Measurements from ENCODE around the gene TPI1. TPM values are rescaled to one million over a fixed set of nuclear protein-coding genes. Genes with fewer than 3 reads are reported as not detected.

The TPI1 gene
- total RNA-seq, 1 donor from 2014 or later, result 722 TPM

GRCh38 chr12:6824085-6824775 is 43.1 kb upstream of the TPI1 start:
- peak overlapping the region; percentile 63 for H3K4me3 Mint-ChIP-seq (ENCODE audit: unreplicated experiment)
- H3K4me2 ChIP-seq (ENCODE audit: low read length), result no peak overlapping the region

GRCh38 chr12:6824901-6825381 is 42.4 kb upstream of the TPI1 start:
- H3K9me3 ChIP-seq (ENCODE audit: insufficient read depth, low read depth, low read length), result no peaks in the 10 kb centered on the region
- no peaks in the 10 kb centered on the region for H3K27me3 ChIP-seq (ENCODE audit: insufficient read depth, low read length)
- peak; percentile 52 for DNase-seq (ENCODE audit: low read depth)
- H3K9me3 Mint-ChIP-seq (ENCODE audit: unreplicated experiment), result no peaks in the 10 kb centered on the region
- H3K4me3 ChIP-seq (ENCODE audit: insufficient read depth, low read depth, low read length), result no peak overlapping the region
- peak overlapping the region; percentile 60 for H2AFZ ChIP-seq (ENCODE audit: low read depth, low read length)
- H3K27ac Mint-ChIP-seq (ENCODE audit: unreplicated experiment), result no peak overlapping the region
- H3K4me1 ChIP-seq (ENCODE audit: insufficient read depth, low read length), result peaks cover 25% of the 10 kb centered on the region
- H3K27me3 Mint-ChIP-seq (ENCODE audit: low read depth, unreplicated experiment), result no peaks in the 10 kb centered on the region
- H3K4me1 Mint-ChIP-seq (ENCODE audit: low read depth, unreplicated experiment), result peaks cover 30% of the 10 kb centered on the region
- H4K20me1 ChIP-seq (ENCODE audit: insufficient read depth, low read length), result peaks cover under 1% of the 10 kb centered on the region
- H3K79me2 ChIP-seq (ENCODE audit: insufficient read depth, low read length), result peaks cover 20% of the 10 kb centered on the region
- no peak for FAIRE-seq
- H3K4me3 Mint-ChIP-seq (ENCODE audit: unreplicated experiment), result peak overlapping the region; percentile 63
- no peak overlapping the region for H3K9ac ChIP-seq (ENCODE audit: low read length)
- no peak overlapping the region for H3K27ac ChIP-seq (ENCODE audit: low read depth, low read length)
- peaks cover 4% of the 10 kb centered on the region for H3K36me3 Mint-ChIP-seq (ENCODE audit: low read depth, unreplicated experiment)
- peak overlapping the region; percentile 74 for H3K4me2 ChIP-seq (ENCODE audit: low read length)
- no peaks in the 10 kb centered on the region for H3K36me3 ChIP-seq (ENCODE audit: insufficient read depth, low read length)
- TF ChIP-seq EZH2 (IDR thresholded peaks at IDR 0.05; ENCODE audit: insufficient read depth, low read length), result no peak
- no peak for TF ChIP-seq CTCF (IDR thresholded peaks at IDR 0.05; ENCODE audit: insufficient read depth, low read depth, low read length)

More at GRCh38 chr12:6824085-6824775, 43.1 kb upstream of the TPI1 start:
- Mint-ChIP-seq H3K9me3 (ENCODE audit: unreplicated experiment) (no peaks in the 10 kb centered on the region), H3K27me3 (ENCODE audit: low read depth, unreplicated experiment) (no peaks in the 10 kb centered on the region), H3K27ac (ENCODE audit: unreplicated experiment) (peak overlapping the region; percentile 56), H3K36me3 (ENCODE audit: low read depth, unreplicated experiment) (peaks cover 4% of the 10 kb centered on the region), H3K4me1 (ENCODE audit: low read depth, unreplicated experiment) (peaks cover 32% of the 10 kb centered on the region)
- Histone ChIP-seq H3K36me3 (ENCODE audit: insufficient read depth, low read length) (no peaks in the 10 kb centered on the region), H3K9ac (ENCODE audit: low read length) (no peak overlapping the region), H3K79me2 (ENCODE audit: insufficient read depth, low read length) (peaks cover 13% of the 10 kb centered on the region), H2AFZ (ENCODE audit: low read depth, low read length) (no peak overlapping the region), H3K4me1 (ENCODE audit: insufficient read depth, low read length) (peaks cover 22% of the 10 kb centered on the region), H3K9me3 (ENCODE audit: insufficient read depth, low read depth, low read length) (no peaks in the 10 kb centered on the region), H3K27me3 (ENCODE audit: insufficient read depth, low read length) (no peaks in the 10 kb centered on the region), H3K4me3 (ENCODE audit: insufficient read depth, low read depth, low read length) (no peak overlapping the region), H3K27ac (ENCODE audit: low read depth, low read length) (no peak overlapping the region), H4K20me1 (ENCODE audit: insufficient read depth, low read length) (no peaks in the 10 kb centered on the region)
- FAIRE-seq (no peak), DNase-seq (ENCODE audit: low read depth) (no peak)
- TF ChIP-seq EZH2 (IDR thresholded peaks at IDR 0.05; ENCODE audit: insufficient read depth, low read length) (no peak), CTCF (IDR thresholded peaks at IDR 0.05; ENCODE audit: insufficient read depth, low read depth, low read length) (no peak)

Measured in astrocyte (in vitro differentiated cells and primary cell).